ENCODE data around the gene MARCO.

MARCO gene

GRCh38 chr2:118942031-118942430 is at the start of gene MARCO:
Gene MARCO (plus strand): TSS chr2:118942194. CDS start chr2:118942301, 107 bp downstream.
- DNase-seq (ENCODE audit: low read depth) = no peak

- DNase-seq (ENCODE audit: low read depth) = no peak
Observed at GRCh38 chr2:118893100-118893499, 48.9 kb upstream of the MARCO start.

- DNase-seq (ENCODE audit: low read depth) = no peak
Observed at GRCh38 chr2:118902266-118903028, 39.5 kb upstream of the MARCO start.

- no peak for DNase-seq (ENCODE audit: low read depth)
Observed at GRCh38 chr2:118903029-118903351, 39.0 kb upstream of the MARCO start.

- no peak for DNase-seq (ENCODE audit: low read depth)
Observed at GRCh38 chr2:118903551-118904479, 38.2 kb upstream of the MARCO start.

GRCh38 chr2:118905206-118905605 is 36.8 kb upstream of the MARCO start:
- no peak for DNase-seq (ENCODE audit: low read depth)

GRCh38 chr2:118906186-118906585 is 35.8 kb upstream of the MARCO start:
- DNase-seq (ENCODE audit: low read depth) = no peak

- DNase-seq (ENCODE audit: low read depth) = no peak
Observed at GRCh38 chr2:118907759-118908158, 34.2 kb upstream of the MARCO start.

- DNase-seq (ENCODE audit: low read depth) = no peak
Observed at GRCh38 chr2:118909191-118909590, 32.8 kb upstream of the MARCO start.

GRCh38 chr2:118911166-118911856 is 30.7 kb upstream of the MARCO start:
- DNase-seq (ENCODE audit: low read depth) = no peak

GRCh38 chr2:118911936-118912335 is 30.1 kb upstream of the MARCO start:
- no peak for DNase-seq (ENCODE audit: low read depth)

- no peak for DNase-seq (ENCODE audit: low read depth)
Observed at GRCh38 chr2:118913131-118913802, 28.7 kb upstream of the MARCO start.

- DNase-seq (ENCODE audit: low read depth) = no peak
Observed at GRCh38 chr2:118913803-118914645, 28.0 kb upstream of the MARCO start.

- DNase-seq (ENCODE audit: low read depth) = no peak
Observed at GRCh38 chr2:118914721-118915453, 27.1 kb upstream of the MARCO start.

- no peak for DNase-seq (ENCODE audit: low read depth)
Observed at GRCh38 chr2:118918017-118918416, 24.0 kb upstream of the MARCO start.

GRCh38 chr2:118921646-118922045 is 20.3 kb upstream of the MARCO start:
- DNase-seq (ENCODE audit: low read depth) = no peak

- no peak for DNase-seq (ENCODE audit: low read depth)
Observed at GRCh38 chr2:118922254-118922653, 19.7 kb upstream of the MARCO start.

GRCh38 chr2:118923371-118923770 is 18.6 kb upstream of the MARCO start:
- DNase-seq (ENCODE audit: low read depth) = no peak

- no peak for DNase-seq (ENCODE audit: low read depth)
Observed at GRCh38 chr2:118925476-118925875, 16.5 kb upstream of the MARCO start.

- no peak for DNase-seq (ENCODE audit: low read depth)
Observed at GRCh38 chr2:118925981-118926380, 16.0 kb upstream of the MARCO start.

All from fibroblast of the conjunctiva (primary cell).